Cerebellar cortex (tissue), 1 donor: ENCODE results near the gene KRTAP5-1.
A peak's percentile ranks its signal among the peaks of the same experiment; 100 is the strongest.
"Not testable (repeated sequence)": the region's sequence is repeated elsewhere in the genome, so short reads cannot be mapped to it uniquely, and the experiment has no call there.

Experiments used
- DNase-seq: peaks from one replicate; pipeline ENCODE4 v3.0.0-alpha.2; 2015; ENCODE audit warnings: low spot score

Gene KRTAP5-1

DNA sequence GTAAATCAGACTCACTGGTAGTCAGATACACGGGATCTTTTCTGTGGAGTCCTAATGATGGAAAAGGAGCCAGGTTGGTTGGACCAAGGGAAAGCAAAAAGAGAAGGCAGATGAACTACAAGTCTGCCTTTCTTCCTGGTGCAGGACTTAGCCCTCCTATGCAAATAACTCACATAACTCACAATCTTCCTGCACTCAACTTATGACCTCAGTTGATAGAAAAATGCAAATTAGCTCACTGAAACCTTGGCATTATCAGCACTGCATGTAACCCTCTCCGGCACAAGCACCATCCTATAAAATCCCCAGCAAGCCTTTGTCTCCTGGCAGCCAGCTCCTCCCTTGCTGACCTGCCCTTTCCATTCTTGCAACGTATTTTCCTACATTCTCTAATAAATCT, 16.6 kb upstream of the KRTAP5-1 start:
- not testable (repeated sequence) for DNase-seq

DNA sequence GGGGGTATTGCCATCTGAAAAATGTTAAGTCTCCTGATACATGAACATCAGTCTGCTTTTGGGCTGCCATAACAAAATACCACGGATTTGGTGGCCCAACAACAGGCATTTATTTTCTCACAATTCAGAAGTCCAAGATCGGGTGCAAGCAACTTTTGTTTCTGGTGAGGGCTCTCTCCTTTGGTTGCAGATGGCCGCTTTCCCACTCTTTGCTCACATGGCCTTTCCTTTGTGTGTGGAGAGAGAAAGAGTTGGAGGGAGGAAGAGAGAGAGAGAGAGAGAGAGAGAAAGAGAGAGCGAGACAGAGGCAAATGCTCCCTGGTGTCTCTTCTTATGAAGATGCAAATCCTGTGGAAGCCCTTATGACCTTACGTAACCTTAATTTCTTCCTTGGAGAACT, 15.5 kb upstream of the KRTAP5-1 start:
- no peak for DNase-seq

DNA sequence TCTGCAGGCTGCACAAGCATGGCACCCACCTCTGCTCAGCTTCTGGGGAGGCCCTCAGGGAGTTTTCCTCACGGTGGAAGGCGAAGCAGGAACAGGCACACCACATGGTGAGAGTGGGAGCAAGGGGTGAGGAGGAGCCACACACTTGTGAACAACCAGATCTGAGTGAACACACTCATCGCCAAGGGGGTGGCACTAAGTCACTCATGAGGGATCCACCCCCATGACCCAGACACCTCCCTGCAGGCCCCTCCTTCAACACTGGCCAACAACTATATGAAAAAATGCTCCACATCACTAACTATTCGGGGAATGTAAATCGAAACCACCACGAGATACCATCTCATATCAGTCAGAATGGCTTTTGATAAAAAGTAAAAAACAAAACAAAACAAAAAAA, 13.7 kb upstream of the KRTAP5-1 start:
- no peak for DNase-seq

DNA sequence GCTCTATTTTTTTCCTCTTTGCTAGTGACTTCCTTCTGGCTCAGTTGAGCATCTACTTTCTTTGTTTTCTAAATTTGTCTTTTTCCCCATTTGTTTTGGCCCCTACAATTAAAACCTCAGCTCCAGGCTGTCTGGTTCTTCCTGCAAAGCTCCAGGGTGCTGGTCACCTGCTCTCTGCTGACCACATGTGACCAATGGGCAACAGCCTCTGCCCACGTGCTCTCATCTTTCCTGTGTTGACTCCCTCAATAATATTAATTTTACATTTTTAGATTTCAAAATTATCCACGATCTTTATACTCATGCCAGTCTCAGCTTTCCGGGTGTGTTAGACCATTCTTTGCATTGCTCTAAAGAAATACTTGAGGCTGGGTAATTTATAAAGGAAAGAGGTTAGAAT, 13.3 kb upstream of the KRTAP5-1 start:
- DNase-seq, result not testable (repeated sequence)

DNA sequence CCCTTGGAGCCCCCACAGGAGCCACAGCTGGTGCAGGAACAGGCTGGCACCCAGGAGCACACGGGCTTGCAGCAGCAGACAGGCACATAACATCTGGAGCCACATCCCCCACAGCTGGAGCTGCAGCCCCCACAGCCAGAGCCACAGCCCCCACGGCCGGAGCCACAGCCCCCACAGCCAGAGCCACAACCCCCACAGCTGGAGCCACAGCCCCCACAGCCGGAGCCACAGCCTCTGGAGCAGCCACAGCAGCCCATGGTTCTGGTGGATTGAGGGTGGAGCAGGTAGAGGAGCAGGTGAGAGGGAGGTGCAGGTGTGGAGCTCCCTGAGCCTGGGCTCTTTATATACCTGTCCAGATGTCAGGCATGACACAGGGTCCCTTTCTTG, 12.9 kb upstream of the KRTAP5-1 start, which contains the start of gene KRTAP5-2:
KRTAP5-2 (minus strand) TSS at position 301 of the 387 bp plus-strand sequence; CDS start at position 257, 44 bp downstream.
- DNase-seq, result no peak

DNA sequence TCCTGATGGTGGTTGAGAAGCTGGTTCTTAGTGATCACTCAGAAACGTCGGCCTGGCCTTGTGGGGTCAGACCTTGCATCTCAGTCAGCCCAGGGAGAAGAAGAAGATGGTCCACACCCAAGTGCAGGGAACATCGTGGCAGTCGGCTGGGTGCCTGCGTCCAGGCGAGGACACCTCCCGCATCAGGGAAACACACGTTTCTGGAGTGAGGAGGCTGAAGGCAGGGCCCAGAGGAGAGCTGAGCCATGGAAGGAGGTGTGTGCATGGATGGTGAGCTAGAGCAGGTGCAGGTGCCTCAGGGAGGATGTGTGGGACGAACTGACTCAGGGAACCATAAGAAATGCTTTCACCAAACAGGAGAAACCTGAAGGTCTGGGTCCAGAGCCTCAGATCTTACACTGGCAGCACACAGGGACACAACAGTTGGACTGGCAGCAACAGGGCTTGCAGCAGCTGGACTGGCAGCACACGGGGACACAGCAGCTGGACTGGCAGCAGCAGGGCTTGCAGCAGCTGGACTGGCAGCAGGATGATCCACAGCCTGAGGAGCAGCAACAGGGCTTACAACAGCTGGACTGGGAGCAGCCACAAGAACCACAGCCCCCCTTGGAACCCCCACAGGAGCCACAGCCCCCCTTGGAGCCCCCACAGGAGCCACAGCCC, 12.4 kb upstream of the KRTAP5-1 start:
- no peak for DNase-seq

DNA sequence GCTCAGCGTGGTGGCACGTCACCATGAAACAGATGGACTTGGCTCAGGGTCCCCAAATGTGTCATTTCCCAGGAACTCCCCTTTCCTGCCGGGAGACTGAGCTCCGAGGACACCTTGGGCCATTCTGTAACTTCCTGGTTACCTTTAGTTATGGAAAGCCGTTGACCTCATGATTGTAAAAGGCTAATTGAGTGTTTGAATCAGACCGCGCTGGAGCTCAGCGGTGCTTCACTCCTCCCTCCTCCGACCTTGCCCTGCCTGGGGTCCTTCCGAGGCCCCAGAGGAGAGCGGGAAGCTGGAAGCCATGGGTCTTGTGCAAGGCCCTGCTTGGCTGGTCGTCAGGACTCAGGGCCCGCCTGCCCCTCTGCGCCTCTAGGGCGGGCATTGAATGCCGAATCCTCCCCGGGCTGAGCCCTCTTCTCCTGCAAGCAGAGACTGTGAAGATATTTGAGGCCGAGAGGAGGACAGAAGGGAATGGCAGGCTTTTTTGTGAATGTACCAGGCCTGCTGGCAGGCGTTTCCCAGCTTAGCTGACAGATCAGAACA, 11.6 kb upstream of the KRTAP5-1 start:
- DNase-seq, result peak; percentile 49

DNA sequence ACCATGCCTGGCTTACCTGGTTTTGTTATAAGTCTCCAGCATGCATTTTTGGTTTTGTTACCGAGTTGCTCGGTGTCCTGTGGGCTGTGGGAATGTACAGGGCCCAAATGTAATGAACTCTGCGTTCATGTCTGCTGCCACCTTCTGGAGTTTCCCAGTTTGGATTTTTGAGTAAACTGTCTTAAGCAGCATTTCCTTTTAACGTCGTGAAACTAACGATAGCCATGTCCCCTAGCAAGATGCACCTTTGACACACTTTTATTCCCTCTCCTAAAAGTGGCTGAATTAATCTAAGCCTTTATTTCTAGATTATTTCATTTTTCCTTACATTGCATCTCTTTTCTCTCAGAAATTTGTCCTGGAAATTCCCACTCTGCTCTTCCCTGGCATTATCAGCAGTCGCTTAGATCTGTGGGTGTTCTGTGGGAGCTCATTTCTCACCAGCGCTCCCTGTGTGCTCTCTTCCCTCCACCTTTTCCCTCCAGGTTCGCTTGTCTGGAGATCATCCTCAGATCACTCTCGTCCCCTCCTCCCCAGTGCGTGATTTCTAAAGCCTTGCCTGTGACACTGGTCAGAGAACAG, 11.0 kb upstream of the KRTAP5-1 start:
- DNase-seq, result peak; percentile 73

DNA sequence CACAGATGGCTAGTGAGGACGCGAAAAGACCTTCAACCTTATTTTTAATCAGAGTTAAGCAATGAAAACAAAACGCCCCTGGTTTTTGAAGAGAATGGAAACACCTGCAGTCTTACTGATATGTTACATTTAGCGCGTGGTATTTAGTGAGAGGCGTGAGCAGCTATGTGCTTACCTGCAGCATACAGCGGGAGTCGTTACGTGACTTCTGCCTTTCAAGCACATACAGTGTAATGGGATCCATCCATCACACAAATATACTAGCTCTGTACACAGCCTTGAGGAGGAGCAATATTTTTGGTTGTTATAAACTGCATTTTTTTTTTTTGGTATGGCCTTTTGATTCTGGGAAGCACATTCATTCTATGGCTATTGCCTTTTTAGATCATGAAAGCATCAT, 7.5 kb upstream of the KRTAP5-1 start:
- no peak for DNase-seq

DNA sequence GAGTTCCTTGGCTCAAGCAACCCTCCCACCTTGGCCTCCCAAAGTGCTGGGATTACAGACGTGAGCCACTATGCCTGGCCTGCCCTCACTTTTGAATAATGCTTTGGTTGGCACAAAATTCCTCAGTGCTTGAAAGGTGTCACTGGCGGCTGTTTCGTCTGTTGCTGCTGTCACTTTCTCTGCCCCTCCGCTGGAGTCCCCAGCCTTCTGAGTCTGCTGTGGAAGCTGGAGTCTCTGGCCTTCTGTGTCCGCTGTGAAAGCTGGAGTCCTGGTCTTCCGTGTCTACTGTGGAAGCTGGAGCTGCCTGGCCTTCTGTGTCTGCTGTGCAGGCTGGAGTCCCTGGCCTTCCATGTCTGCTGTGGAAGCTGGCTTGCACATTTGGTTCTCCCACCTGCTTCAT, 4.9 kb upstream of the KRTAP5-1 start:
- DNase-seq, result peak; percentile 13

DNA sequence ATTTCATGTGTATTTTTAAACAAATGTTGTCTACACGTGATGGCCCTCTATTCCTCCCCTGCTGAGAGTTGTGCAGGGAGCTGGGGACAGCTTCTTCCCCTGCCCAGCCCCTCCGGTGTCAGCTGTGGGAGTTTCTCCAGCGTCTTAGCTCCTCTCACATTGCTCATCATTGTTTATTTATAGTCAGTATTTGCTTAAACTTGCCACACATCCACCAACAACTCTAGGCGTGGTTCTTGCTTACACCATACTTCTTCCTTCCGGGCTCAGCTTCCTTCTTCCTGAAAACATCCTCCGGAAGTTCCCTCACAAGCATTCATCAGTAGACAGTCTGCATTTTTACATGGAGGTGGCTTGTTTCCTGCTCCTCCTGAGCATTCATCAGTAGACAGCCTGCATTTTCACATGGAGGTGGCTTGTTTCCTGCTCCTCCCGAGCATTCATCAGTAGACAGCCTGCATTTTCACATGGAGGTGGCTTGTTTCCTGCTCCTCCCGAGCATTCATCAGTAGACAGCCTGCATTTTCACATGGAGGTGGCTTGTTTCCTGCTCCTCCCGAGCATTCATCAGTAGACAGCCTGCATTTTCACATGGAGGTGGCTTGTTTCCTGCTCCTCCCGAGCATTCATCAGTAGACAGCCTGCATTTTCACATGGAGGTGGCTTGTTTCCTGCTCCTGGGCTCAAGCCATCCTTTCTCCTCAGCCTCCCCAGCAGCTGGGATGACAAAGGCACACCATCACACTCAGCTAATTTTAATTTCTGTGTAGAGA, 4.3 kb upstream of the KRTAP5-1 start:
- peak; percentile 17 for DNase-seq

DNA sequence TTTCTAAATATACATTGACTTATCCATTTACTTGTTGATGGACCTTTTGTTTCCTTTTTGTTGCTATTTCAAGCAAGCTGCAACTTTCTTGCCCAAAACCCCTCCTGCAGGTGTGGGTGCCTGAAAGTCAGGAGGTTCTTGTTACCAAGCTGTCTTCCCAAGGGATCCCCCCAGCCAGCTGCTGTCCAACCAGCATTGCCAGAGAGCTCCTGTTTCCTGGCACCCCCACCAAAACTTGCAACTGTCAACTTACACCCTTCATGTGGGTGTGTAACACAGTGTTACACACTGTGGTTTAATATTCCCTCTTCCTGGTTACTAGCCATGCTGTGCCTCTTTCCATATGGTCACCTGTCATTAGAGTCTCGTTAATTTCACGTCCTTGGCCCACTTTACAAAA, 1.6 kb upstream of the KRTAP5-1 start:
- no peak for DNase-seq

DNA sequence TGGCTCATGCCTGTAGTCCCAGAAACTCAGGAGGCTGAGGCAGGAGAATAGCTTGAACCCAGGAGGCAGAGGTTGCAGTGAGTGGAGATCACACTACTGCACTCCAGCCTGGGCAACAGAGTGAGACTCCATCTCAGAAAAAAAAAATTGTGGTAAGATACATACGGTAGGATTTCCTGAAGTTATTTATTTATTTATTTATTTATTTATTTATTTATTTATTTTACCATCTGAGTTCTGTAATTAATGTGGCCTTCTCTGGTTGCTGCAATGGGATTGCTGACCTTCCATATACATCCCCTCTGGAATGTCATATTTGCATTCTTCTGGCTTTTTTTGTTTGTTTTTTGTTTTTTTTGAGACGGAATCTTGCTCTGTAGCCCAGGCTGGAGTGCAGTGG, 2.2 kb downstream of the KRTAP5-1 start:
- not testable (repeated sequence) for DNase-seq

DNA sequence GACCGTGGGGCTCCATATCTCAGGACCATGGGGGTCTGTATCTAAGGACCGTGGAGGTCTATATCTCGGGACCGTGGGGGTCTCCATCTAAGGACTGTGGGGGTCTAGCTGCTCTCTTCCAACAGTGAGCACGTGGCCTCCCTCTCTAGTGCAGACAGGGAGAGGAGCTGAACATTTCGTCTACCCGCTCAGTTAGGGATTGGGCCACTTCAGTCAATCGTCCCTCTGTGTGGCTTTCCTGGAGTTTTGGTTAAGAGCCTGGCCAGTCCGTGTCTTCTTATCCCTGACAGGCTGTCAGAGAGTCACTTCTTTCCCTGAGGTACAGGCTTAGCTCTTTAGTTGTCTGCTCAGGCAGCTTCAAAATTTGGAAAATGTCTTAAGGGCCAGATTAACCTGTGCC, 3.1 kb downstream of the KRTAP5-1 start:
- no peak for DNase-seq

DNA sequence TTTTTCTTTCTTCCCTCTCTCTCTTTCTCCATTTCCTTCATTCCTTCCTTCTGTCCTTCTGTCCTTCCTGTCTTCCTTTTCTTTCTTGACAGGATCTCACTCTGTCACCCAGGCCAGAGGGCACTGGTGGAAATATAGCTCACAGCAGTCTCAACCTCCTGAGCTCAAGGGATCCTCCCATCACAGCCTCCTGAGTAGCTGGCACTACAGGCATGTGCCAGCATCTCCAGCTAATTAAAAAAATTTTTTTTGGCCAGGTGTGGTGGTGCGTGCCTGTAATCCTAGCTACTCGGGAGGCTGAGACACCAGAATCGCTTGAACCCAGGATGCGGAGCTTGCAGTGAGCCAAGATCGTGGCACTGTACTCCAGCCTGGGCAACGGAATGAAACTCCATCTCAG, 8.3 kb downstream of the KRTAP5-1 start:
- no peak for DNase-seq

DNA sequence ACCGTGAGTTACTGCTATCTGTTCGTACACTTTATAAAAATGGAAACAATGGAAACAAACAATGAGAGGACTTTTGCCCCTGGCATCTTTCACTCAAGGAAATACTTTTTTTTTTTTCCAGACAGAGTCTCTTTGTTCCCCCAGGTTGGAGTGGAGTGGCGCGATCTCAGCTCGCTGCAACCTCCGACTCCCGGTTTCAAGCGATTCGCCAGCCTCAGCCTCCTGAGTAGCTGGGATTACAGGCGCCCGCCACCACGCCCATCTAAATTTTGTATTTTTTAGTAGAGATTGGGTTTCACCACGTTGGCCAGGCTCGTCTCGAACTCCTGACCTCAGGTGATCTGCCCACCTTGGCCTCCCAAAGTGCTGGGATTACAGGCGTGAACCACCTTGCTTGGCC, 9.3 kb downstream of the KRTAP5-1 start:
- not testable (repeated sequence) for DNase-seq

DNA sequence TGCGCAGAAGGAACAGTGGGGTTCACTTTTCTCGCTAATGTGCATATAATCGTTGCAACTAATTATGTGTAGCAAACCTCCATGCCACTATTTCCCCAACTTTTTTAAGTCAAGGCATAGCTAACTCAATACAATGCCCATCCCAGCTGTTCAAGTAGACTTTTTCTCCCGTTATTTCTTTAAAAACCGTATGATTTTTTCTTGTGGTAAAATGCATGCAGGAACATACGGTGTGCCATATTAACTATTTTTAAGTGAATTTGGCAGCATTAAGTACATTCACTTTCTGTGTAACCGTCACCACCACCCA, 10.2 kb downstream of the KRTAP5-1 start:
- DNase-seq, result no peak

DNA sequence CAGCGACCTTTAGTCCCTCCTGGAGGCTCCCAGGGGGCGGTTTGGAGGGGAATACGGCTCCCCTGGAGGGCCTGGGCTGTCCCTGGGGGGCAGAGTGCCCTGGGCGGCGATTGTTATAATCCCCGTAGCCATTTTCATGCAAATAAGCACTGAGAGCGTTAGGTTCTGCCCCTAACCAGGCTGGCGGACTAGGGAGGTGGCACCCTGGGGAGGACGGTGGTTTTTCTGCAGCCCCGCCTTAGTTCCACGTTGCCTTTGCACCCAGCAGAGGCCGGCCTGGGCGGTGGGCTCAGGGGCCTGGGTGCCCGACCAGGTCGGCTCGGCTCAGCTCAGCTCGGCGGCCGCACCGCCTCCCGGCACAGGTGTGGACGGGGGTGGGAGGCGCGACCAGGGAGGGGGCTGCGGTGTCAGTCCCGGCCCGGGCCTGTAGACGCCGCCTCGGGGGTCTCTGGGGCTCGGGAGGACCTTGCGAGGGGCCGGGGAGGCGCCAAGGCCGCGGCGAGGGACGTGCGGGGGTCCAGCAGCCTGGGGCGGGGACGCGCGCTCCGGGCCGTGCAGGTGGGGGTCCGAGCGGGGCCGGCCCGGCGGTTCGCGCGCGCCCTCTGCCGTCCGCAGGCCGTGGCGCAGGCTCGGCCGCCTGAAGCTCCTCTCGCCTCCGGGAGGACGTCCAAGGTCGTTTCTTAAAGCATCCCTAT, 10.7 kb downstream of the KRTAP5-1 start:
- DNase-seq, result peak; percentile 68

DNA sequence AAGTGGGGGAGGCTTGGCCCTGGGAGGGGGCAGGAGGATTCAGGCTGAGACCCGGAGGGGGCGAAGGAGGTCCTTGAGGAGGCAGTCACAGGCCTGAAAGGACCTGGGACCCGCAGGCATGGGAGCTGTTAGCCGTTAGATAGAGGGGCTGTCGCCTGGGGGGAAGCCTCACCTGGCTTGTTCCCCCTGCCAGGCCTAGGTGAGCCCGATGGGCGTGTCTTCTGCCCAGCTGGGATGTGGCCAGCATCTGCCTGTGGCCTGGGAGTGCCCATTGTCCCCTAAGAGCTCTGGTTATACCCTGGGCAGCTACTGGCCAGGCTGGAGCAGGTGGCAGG, 11.2 kb downstream of the KRTAP5-1 start:
- DNase-seq, result no peak

DNA sequence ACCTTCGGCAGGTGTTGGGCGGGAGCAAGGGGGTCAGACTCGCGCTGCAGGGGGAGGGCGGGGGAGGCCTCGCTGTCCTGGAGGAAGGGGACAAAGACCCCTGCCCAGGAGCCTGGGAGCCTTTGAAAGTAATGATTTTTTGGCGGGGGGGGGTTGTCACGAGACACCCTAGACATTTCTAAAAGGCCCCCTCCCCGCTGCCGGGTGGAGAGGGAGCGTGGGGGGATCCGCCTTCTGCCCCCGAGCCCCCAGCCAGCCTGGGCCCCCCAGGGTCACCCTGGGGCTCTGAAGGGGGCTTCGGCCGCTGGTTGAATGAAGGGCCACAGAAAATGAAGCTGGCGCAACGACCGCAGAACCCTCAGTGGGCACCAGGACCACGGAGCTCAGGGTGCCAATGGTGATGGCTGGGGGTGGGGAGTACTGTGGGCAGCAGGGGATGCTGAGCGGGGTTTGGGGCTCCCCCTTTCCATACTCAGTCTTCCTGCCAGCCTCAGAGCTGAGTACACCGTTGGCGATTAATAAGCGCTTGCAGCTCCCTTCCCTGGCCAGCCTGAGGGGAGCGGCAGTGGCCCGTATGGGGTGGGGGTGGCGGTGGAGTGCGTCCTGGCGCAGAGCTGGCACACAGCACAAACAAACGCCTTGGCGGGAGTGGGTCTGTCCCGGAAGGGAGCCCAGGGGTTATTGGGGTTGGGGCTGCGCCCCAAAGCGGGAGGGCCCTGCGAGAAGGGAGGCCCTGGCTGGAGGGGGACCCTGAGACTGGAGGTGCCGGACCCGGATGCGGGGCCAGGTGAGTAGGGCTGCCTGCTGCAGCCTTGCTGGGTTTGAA, 11.8 kb downstream of the KRTAP5-1 start:
- no peak for DNase-seq

DNA sequence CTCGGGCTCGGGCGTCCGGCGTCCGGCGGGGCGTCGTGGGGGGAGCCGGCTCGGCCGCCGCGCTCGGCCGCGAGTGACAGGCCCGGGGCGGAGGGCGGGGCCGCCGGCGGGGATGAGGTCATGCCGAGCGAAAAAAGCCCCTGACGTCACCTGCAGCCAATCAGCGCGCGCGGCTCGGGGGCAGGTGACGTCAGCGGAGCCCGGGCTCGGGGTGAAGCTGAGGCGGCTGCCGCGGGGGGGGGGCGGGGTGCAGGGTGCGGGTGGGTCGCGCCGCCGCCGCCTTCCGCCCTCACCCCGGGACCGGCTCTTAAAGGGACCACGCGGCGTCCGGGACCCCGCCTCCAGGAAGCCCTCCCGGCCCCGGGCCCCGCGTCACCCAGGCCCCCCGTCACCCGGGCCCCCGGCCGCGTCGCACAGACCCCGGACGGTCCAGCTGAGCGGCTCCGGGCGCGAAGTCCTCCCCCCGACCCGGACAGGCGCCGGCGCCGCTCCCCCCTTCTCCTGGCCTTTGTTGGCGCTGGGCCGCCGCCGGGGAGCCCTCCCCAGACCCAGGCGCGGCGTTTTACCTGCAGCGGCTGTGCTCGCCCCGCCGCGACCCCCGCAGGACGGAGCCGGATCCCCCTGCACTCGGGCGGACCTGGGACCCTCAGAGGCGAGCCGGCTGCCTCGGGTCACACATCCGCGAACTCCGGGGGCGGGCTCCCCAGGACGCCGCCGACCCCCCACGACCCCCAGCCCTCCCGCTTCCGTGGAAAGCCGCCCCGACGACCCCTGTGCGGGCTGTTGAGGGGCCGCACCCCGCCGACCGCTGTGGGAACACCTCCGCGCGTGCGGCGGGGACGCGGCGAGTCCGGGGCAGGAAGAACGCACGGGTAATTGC, 12.6 kb downstream of the KRTAP5-1 start, which contains the start of gene DUSP8:
DUSP8 (minus strand) TSS at position 75 of the 880 bp plus-strand sequence. CDS start 6,445 bp downstream, outside the sequence.
- DNase-seq, result peak; percentile 88
